ENCODE results near the gene LPP.

DNA sequence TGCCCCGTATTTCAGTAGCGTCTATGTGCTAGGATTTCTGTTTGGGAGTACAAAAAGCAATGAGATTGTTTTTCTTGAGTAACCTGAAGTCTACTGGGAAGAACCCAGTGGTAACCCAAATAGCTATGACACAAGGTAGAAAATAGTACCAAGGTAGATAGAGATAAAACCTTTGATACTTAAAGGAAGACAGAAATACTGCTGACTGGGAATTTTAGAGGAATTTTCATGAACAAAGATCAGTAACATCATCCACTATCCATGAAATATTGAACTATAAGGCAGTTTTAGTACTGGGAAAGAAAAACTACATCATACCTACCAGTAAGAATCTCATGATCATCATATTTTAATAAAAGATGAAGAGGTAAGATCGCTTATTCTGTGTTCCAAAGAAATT lies 489.8 kb downstream of the LPP start:
- TF ChIP-seq, protein P1, sequence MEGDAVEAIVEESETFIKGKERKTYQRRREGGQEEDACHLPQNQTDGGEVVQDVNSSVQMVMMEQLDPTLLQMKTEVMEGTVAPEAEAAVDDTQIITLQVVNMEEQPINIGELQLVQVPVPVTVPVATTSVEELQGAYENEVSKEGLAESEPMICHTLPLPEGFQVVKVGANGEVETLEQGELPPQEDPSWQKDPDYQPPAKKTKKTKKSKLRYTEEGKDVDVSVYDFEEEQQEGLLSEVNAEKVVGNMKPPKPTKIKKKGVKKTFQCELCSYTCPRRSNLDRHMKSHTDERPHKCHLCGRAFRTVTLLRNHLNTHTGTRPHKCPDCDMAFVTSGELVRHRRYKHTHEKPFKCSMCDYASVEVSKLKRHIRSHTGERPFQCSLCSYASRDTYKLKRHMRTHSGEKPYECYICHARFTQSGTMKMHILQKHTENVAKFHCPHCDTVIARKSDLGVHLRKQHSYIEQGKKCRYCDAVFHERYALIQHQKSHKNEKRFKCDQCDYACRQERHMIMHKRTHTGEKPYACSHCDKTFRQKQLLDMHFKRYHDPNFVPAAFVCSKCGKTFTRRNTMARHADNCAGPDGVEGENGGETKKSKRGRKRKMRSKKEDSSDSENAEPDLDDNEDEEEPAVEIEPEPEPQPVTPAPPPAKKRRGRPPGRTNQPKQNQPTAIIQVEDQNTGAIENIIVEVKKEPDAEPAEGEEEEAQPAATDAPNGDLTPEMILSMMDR (IDR thresholded peaks at IDR 0.05): no peak
- TF ChIP-seq POLR2A (IDR thresholded peaks at IDR 0.05): no peak

Measured in stomach (tissue), 4 donors.